ENCODE results near the gene AGFG2.

The AGFG2 gene

DNA sequence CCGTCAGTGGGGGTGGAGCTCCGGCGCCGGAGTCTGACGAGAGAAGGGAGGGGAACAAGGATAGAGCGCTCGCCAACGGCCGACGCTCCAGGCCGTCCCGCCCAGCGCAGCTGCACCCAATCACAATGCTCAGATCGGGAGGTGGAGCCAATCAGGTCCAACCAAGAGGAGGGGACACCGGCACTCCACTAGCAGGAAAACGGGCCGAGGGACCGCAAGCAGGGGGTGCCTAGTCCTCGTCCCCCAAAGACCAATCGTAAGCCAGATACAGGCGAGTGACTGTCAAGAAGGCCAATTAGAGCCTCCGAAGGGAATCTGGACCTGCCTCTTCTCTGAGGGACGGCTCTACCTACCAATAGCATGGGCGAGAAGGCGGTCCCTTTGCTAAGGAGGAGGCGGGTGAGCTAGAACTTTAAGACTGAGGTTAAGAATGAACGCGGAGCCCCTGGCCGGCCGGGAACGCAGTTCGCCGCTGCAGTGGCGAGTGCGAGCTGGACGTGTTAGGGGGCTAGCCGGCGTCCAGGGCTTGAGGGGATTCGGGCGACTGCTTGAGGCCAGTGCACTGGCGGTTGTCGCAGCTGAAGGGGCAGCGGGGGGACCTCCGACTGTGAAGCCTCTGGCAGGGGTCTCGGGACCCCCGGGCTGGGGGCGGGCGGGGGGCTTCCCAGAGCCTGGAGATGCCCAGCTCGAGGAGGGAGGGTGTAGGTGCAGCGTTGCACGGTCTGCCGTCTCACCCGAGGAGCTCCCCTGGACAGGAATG is 47.4 kb downstream of the AGFG2 start, which contains the start of gene FBXO24:
Gene FBXO24, plus strand, starts transcription at position 63 of the 760 bp plus-strand sequence. Its CDS starts 298 bp downstream, at position 361.
- peak; percentile 99 to 100 for DNase-seq

DNA sequence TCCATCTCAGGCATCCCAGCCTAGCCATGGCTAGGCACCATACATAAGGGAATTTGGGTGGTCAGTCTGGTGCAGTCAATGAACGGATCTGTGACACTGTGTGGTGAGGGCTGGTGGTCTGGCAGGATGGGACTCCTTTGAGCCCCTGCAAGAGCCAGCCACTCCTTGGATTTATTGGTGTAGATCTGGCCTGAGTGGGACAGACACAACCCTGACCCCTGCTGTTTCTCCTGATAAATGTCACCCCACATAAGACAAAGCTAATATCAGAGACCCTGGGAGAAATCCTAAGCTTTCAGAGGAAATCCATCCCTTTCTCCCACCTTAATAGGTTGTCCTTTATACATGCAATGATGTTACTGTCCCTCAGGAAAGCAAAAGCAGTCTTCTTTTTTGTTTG is 49.4 kb downstream of the AGFG2 start:
- DNase-seq: no peak

- DNase-seq: no peak
Observed at GRCh38 chr7:100589341-100589947, 50.4 kb downstream of the AGFG2 start.

DNA sequence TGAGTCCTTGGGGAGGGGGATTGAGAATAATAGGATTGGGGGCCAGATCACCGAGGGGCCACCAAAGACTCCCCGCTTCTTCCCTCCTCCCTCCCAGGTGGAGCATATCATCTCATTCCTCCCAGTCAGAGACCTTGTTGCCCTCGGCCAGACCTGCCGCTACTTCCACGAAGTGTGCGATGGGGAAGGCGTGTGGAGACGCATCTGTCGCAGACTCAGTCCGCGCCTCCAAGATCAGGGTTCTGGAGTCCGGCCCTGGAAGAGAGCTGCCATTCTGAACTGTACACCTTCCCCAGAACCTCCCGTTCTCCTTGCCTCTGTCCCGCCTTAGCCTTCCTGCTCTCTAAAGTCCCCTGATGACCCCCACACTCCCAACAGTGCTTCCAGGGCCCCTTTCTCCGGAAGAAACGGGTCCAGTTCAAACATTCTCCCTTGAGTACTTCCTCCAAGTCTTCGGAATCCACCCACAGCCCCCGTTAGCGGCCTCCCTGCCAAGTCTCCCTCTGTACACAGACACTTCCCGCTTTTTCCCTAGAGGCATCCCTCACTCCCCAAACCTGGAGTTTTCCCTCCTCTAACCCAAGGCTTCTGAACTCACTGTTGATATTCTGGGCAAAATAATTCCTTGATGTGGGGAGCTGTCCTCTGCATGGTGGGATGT is 51.2 kb downstream of the AGFG2 start:
- DNase-seq: no peak

GRCh38 chr7:100591596-100591995 is 52.6 kb downstream of the AGFG2 start:
- DNase-seq: no peak

DNA sequence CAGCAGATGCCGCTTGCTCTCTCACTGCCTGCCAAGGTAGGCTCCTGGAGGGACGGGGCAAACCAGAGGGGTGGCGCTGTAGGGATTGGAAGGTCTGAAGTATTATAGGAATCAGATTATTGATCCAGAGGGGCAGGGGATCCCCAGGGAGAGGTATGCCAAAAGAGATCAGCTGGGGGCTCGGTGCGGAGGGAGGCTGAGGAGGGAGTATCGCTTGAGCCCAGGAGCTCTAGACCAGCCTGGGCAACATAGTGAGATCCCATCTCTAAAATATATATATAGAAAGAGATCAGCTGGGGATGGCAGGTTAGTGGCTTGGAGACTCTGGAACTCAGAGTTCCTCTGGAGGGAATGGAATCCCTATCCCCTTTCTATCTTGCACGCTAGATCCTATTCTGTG is 56.2 kb downstream of the AGFG2 start:
- no peak for DNase-seq

- no peak for DNase-seq
Observed at GRCh38 chr7:100598425-100598824, 59.4 kb downstream of the AGFG2 start.

GRCh38 chr7:100599911-100600729 is 61.1 kb downstream of the AGFG2 start:
- DNase-seq: no peak

GRCh38 chr7:100600730-100601038 is 61.7 kb downstream of the AGFG2 start:
- no peak for DNase-seq

- DNase-seq: no peak
Observed at GRCh38 chr7:100602889-100603725, 64.1 kb downstream of the AGFG2 start.

DNA sequence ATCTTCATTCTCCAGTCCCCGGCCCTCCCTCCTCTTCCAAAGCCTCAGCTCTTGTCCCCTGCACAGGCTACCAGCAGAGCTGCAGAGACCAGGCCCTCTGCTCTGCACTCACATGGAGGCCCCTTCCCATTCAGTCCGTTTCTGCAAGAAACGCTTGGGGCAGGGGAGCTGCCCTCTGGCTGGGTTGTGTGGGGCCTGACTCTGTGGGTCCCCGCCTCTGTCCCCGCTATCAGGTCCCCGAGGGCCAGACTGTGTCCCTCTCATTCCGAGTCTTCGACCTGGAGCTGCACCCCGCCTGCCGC is 64.7 kb downstream of the AGFG2 start:
- no peak for DNase-seq

DNA sequence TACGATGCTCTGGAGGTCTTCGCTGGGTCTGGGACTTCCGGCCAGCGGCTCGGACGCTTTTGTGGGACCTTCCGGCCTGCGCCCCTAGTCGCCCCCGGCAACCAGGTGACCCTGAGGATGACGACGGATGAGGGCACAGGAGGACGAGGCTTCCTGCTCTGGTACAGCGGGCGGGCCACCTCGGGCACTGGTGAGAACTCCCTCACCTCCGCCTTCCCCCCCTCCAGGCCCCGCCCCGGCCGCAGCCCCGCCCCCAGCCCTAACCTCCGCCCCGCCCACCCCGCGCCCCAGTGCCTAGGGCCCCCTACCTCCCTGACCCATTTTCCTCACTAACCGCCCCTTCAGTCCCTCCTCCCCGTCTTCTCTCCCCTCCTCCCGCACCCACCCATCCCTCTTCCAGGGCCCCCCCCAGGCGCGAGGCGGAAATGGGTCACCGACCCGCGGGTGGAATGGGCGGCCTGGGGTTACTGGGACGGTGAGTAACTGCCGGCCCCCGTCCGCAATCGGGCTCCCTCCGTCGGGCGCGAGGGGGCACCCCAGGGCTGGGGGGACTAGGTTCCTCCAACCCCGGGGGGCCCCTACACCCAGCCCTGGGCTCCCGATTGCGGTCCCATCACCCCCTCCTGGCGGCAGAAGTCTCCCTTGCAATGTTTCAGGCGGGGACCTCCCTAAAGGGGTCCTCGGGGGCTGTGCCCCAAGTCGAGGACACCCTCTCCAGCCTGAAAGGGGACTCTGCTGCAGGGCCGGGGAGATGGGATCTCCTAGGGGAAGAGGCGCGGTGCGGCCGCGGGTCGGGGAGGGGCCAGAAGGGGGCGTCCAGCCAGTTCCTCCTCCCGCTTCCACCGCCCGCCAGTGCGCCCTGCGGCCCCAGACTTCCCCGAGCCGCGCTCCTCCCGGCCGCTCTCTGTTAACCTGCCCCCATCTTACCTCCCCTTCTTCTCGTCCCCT is 65.3 kb downstream of the AGFG2 start:
- peak; percentile 79 to 84 for DNase-seq

GRCh38 chr7:100604976-100605911 is 66.2 kb downstream of the AGFG2 start:
- peak; percentile 61 to 70 for DNase-seq

- no peak for DNase-seq
Observed at GRCh38 chr7:100606313-100606712, 67.3 kb downstream of the AGFG2 start.

DNA sequence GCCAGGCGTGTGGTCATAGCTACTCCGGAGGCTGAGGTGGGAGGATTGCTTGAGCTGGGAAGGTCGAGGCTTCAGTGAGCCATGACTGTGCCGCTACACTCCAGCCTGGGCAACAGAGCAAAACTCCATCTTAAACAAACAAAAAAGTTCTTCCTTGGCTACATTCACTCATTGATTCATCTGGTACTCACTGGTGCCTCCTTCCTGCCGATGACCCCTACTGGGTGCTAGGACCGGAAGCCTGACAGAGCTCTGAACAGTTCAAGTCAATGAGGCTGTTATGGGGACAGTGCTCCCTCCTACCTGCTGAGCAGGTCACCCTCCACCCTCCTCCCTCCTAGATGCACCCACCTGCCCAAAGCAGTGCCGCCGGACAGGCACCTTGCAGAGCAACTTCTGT is 68.1 kb downstream of the AGFG2 start:
- DNase-seq: no peak

DNA sequence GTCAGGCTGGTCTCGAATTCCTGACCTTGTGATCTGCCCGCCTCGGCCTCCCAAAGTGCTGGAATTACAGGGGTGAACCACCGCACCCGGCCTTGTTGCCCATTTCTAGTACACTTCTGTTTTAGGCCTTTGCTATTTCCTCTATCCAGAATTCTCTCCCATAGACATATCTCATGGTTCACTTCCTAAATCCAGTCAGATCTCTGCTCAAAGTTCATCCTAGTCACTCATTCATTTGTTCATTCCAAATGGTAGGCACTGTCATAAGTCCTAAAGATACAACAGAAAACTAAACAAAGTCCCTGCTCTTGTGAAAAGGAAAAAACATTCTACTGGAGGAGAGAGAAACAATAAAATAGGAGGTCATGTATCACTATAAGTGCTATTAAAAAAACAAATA is 71.0 kb downstream of the AGFG2 start:
- no peak for DNase-seq

- peak; percentile 99 for DNase-seq
Observed at GRCh38 chr7:100611983-100612729, 73.2 kb downstream of the AGFG2 start, which contains the start of gene MOSPD3. MOSPD3 (plus strand) TSS chr7:100612540; CDS start chr7:100612792, 252 bp downstream.

GRCh38 chr7:100612730-100613390 is 73.9 kb downstream of the AGFG2 start:
- no peak for DNase-seq

All from activated CD4-positive, alpha-beta T cell treated with anti-CD3 and anti-CD28 coated beads, Interleukin-2, amount 50 U/mL, for 48 hours (primary cell).